ENCODE measurements around the gene CCSAP. TPM values are rescaled to one million over a fixed set of nuclear protein-coding genes. Genes with fewer than 3 reads are reported as not detected.

CCSAP gene
- total and polyA plus RNA-seq, 2 of the 4 experiments (the other 2 are of a cell fraction): 2.3 to 3.8 TPM

DNA sequence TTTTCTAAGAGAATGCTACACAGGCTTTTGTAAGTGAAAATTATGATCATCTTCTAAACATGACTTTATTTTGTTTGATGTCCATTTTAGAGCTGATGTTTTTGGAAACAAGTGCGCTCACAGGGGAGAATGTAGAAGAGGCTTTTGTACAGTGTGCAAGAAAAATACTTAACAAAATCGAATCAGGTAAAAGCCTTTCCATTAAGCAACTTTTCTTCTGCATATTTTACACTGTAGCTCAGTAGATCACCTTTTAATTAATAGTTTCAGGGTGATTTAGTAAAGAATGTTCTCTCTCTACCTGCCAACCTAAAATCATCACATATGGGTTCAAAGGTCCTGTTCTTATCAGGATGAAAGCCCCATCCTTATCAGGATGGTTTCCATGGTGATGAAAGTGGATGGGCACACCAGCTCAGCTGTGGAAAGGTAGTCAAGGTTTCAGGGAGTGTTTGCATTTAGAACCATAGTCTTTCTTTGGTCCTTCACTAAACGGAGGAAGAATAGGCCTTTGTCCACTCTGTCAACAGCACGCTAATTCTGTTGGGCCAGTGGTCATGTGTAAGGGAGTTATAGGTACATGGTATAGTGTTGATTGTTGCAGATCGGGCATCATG lies 43.9 kb downstream of the CCSAP start:
- no peaks in the 10 kb centered on the region for H3K27me3 ChIP-seq (ENCODE audit: control insufficient read depth, insufficient read depth, low read length)
- no peak overlapping the region for H2BK20ac ChIP-seq (ENCODE audit: low read depth, low read length)
- H3K4ac ChIP-seq (ENCODE audit: low read depth, low read length): peak overlapping the region; percentile 36; the same call in 1 of the 2 replicates
- peaks cover 14 to 40% of the 10 kb centered on the region in 2 experiments; a peak in 3 of 4 replicates for H3K79me1 ChIP-seq (ENCODE audit: low read depth in 1 of 2, low read length in 2 of 2)
- POLR2A ChIA-PET (ENCODE audit: unreplicated experiment): no interaction called here
- no peaks in the 10 kb centered on the region for H3K9me3 ChIP-seq (ENCODE audit: control insufficient read depth, insufficient read depth, low read length)
- dilution Hi-C loops (cut with HindIII; ENCODE audit: low sequenced_read_pairs, unreplicated experiment): no loop called here
- peak overlapping the region; percentile 34; the same call in 1 of the 3 replicates for H2BK15ac ChIP-seq (ENCODE audit: low read depth, low read length)
- no peak overlapping the region for H3K14ac ChIP-seq (replicated peaks; ENCODE audit: low read depth, low read length)
- peak overlapping the region; percentile 24 for H2BK5ac ChIP-seq (ENCODE audit: low read depth, low read length, poor library complexity, severe bottlenecking)
- H3K56ac ChIP-seq (ENCODE audit: extremely low read depth, insufficient read depth, low read length): no peak overlapping the region
- TF ChIP-seq RAD21 (IDR thresholded peaks at IDR 0.05; ENCODE audit: low read length) (no peak), BHLHE40 (IDR thresholded peaks at IDR 0.05; ENCODE audit: low read depth, low read length) (no peak), CEBPB (IDR thresholded peaks at IDR 0.05; ENCODE audit: low read depth, low read length) (no peak), RFX5 (IDR thresholded peaks at IDR 0.05; ENCODE audit: low read depth, low read length) (no peak)
- TF ChIP-seq, protein P1, sequence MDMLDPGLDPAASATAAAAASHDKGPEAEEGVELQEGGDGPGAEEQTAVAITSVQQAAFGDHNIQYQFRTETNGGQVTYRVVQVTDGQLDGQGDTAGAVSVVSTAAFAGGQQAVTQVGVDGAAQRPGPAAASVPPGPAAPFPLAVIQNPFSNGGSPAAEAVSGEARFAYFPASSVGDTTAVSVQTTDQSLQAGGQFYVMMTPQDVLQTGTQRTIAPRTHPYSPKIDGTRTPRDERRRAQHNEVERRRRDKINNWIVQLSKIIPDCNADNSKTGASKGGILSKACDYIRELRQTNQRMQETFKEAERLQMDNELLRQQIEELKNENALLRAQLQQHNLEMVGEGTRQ (IDR thresholded peaks at IDR 0.05; ENCODE audit: low read depth, low read length): no peak
- TF ChIP-seq, protein P2, sequence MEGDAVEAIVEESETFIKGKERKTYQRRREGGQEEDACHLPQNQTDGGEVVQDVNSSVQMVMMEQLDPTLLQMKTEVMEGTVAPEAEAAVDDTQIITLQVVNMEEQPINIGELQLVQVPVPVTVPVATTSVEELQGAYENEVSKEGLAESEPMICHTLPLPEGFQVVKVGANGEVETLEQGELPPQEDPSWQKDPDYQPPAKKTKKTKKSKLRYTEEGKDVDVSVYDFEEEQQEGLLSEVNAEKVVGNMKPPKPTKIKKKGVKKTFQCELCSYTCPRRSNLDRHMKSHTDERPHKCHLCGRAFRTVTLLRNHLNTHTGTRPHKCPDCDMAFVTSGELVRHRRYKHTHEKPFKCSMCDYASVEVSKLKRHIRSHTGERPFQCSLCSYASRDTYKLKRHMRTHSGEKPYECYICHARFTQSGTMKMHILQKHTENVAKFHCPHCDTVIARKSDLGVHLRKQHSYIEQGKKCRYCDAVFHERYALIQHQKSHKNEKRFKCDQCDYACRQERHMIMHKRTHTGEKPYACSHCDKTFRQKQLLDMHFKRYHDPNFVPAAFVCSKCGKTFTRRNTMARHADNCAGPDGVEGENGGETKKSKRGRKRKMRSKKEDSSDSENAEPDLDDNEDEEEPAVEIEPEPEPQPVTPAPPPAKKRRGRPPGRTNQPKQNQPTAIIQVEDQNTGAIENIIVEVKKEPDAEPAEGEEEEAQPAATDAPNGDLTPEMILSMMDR (conservative IDR thresholded peaks at IDR 0.05; ENCODE audit: low read depth, low read length): no peak
- peaks cover 27% of the 10 kb centered on the region for H3K36me3 ChIP-seq (ENCODE audit: control insufficient read depth, insufficient read depth, low read length)
- no peak overlapping the region for H4K8ac ChIP-seq (ENCODE audit: low read depth in 2 of 2, low read length in 2 of 2)
- CTCF ChIA-PET: interaction anchor here (1.0 to 1.3 kb wide), 2 partner anchors 10 to 37 kb away, joined by 3 to 4 read pairs; no protein-coding TSS in a partner anchor
- peak overlapping the region; percentile 70 for H4K91ac ChIP-seq (ENCODE audit: insufficient read depth, low read depth, low read length)
- H3K4me3 ChIP-seq (ENCODE audit: insufficient read depth, low read depth, low read length): no peak overlapping the region
- H3K18ac ChIP-seq (ENCODE audit: low read depth, low read length): peak overlapping the region; percentile 94
- H3K27ac ChIP-seq (ENCODE audit: insufficient read depth, low read length): peak overlapping the region; percentile 5; the same call in 1 of the 2 replicates
- no peak overlapping the region for H3K23ac ChIP-seq (ENCODE audit: low read depth, low read length)
- H4K5ac ChIP-seq (ENCODE audit: low read depth, low read length): peak overlapping the region; percentile 60; the same call in 1 of the 2 replicates
- no peak overlapping the region for H3K9ac ChIP-seq (ENCODE audit: low read depth, low read length)
- H3K4me2 ChIP-seq (ENCODE audit: low read depth, low read length): no peak overlapping the region
- intact Hi-C loops (cut with micrococcal nuclease): no loop called here
- in situ Hi-C loops (cut with MboI; ENCODE audit: low sequenced_read_pairs): no loop called here
- H4K20me1 ChIP-seq (ENCODE audit: insufficient read depth, low read length): 0 out of 2 replicates have a peak, but pooled peaks cover 3% of the 10 kb centered on the region
- H2BK120ac ChIP-seq (ENCODE audit: low read depth, low read length): no peak overlapping the region
- no peak for ATAC-seq (ENCODE audit: low read depth)
- BruUV-seq (replicated peaks): no TSS peak
- no peak overlapping the region; the same call in 1 of the 2 replicates for H2AK5ac ChIP-seq (ENCODE audit: low read depth, low read length)
- no peak for DNase-seq
- no peak overlapping the region for H2AFZ ChIP-seq (replicated peaks; ENCODE audit: low read length, poor library complexity)
- H2AK9ac ChIP-seq (replicated peaks; ENCODE audit: low read depth, low read length, poor library complexity): no peak overlapping the region
- H3K9me1 ChIP-seq (ENCODE audit: insufficient read depth, low read length): peaks cover 27% of the 10 kb centered on the region
- peaks cover 19% of the 10 kb centered on the region for H3K4me1 ChIP-seq (ENCODE audit: control insufficient read depth, insufficient read depth, low read length)
- no CpG with 5 or more reads among the region's 5 CpGs for WGBS, 2 experiments (ENCODE audit: extremely low coverage in 2 of 2, insufficient read length in 1 of 2)

Data from IMR-90 (cell line).